GM19035 (cell line): Measurements from ENCODE around the gene DOK6.
A peak's percentile ranks its signal among the peaks of the same experiment; 100 is the strongest.

Experiments
- ATAC-seq: cut with Tn5 transposase; IDR thresholded peaks from one replicate; pipeline ENCODE4 v1.9.1; 2021; ENCODE audit not compliant: unreplicated experiment

DOK6 gene

DNA sequence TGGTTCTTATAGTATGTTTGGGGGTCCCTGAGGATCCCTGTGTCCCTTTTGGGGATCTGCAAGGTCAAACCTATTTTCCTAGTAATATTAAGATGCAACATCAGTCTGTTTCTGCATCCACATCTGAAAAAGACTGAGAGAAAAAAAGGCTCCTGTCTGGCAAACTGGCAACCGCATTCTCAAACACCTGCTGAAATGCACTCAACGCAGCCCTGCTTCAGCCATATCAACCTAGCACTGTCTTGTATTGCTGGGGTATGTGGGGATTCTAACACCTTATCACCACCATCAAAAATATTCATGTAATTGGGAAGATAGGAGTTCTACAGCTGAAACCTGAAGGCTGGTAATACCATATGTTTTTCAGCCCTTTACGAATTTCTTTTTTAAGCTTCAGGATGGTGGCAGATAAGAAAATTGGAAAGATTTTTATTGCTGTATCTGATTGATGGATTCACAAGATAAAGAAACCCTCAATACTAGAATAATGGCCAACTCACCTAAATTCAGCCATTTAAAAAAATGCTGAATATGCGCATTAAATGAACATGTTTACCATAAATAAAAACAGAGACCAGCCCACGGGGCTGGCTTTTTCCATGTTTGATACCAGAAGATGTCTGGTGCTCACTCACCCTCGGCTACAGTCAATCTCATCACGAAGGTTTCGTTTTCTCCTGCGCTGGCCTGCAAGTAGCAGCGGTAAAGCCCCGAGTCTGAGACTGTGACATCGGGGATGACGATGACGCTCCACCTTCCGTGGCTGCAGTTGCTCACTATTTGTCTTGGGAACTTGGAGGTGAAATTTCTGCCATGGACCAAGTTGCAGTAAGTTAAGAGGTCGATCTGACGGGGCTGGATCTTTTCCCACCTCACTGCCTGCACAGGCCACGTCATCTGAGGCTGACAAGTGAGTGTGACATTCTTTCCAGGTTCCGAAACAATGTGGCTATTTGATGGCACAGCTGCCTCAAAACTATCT lies 494.7 kb downstream of the DOK6 start:
- no peak for ATAC-seq

DNA sequence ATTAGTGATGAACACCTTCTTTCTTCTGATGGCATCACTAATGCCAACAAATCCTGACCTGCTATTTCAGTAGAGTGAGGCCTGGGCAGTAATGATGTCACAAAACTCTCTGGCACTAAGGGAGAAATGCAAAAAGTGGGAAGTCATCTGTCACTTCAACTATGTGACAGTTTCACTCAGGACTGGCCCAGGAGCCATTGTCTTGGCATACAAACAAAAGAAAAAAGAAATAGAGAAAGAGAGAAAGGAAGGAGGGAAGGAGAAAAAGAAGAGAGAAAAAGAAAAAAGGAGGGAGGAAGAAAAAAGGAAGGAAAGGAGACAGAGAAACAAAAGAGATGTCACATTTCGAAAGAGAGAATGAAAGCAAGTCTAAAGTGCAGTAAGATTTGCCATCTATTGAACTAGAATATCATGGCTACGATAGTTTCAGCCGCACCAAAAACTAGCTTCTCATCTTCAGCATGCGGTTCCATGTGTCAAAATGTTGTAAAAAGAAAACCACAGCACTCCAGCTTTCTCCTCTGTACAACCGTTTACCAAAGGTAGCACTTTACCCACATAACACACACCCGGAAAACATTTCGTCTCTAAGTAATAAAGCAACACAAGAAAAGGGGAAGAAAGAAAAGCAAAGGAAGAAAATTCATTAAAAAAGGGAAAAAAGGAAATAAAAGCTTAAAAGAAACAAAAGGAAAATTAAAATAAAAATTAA lies 496.9 kb downstream of the DOK6 start:
- no peak for ATAC-seq

DNA sequence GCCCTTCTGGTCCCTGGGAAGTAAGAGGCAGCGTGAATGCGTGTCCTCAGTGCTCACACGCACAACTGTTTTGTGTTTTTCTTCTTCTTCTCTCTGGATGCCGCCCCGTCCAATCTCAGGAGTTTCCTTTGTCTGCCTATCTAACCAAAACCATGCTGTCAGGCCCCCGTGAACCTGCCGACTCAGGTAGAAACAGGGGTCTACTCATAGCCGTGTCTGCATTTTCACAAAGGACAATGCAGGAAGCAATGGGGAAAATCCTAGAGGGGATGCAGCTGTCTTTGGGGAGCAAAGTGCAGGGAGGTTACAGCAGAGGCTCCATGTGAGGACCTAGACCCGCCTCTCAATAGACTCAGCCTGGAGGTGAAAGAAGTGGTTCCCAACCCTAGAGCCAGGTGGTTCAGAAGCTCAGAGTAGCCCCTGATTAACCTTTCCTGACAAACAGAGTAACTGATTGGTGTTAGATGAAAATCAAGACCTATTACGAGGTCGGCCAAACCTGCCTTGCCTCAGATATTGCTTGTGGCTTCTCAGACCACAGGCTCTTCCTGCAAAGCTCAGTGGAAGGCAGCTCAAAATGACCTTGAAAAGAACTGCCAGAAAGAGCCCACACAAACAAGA lies 497.7 kb downstream of the DOK6 start:
- ATAC-seq = peak; percentile 35
